ENCODE measurements around the gene FCHO2.

Gene FCHO2

DNA sequence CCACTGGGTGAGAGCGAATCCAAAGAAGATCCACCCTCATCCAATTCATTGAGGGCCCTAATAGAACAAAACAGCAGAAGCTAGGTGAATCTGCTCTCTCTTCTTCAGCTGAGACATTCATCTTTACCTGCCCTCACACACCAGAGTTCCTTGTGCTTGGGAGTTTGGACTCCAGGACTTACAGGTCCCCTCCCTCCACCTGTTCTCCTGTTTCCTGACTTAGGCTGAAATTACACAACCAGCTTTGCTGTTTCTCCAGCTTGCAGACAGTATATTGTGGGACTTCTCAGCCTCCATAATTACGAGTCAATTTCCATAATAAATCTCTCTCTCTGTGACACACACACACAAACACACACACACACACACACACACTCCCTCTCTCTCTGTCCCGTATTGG lies 183.6 kb downstream of the FCHO2 start:
- TF ChIP-seq, protein P1, sequence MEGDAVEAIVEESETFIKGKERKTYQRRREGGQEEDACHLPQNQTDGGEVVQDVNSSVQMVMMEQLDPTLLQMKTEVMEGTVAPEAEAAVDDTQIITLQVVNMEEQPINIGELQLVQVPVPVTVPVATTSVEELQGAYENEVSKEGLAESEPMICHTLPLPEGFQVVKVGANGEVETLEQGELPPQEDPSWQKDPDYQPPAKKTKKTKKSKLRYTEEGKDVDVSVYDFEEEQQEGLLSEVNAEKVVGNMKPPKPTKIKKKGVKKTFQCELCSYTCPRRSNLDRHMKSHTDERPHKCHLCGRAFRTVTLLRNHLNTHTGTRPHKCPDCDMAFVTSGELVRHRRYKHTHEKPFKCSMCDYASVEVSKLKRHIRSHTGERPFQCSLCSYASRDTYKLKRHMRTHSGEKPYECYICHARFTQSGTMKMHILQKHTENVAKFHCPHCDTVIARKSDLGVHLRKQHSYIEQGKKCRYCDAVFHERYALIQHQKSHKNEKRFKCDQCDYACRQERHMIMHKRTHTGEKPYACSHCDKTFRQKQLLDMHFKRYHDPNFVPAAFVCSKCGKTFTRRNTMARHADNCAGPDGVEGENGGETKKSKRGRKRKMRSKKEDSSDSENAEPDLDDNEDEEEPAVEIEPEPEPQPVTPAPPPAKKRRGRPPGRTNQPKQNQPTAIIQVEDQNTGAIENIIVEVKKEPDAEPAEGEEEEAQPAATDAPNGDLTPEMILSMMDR (conservative IDR thresholded peaks at IDR 0.05), result no peak
- no peak overlapping the region for H3K27ac ChIP-seq
